IPS-NIHi7 (cell line): ENCODE data around the gene MFF.
"Not testable (repeated sequence)": the region's sequence is repeated elsewhere in the genome, so short reads cannot be mapped to it uniquely, and the experiment has no call there.

ENCODE experiments used
- DNase-seq: peaks from one replicate; pipeline ENCODE4 v3.0.0; 2012; ENCODE audit warnings: mixed read lengths; ENCODE audit errors: extremely low spot score

MFF gene

DNA sequence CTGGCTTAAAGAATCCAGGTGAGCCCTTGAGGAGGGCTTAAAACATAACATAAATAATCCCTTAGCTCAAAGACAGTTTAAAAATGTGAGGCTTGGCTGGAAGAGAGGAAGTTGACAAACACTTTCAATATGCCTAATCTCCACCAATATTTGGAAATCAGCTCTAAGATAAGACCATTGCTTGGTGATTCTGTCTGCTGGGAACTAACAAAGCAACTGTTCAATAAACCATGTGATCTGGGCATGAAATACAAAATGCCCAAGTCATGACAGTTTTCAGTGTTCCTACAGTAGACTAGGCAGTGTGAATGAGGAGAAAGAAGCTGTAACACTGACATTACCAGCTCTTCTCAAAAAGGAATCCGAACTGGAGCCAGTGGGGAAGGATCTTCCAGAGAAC lies 10.7 kb downstream of the MFF start:
- DNase-seq, result no peak

DNA sequence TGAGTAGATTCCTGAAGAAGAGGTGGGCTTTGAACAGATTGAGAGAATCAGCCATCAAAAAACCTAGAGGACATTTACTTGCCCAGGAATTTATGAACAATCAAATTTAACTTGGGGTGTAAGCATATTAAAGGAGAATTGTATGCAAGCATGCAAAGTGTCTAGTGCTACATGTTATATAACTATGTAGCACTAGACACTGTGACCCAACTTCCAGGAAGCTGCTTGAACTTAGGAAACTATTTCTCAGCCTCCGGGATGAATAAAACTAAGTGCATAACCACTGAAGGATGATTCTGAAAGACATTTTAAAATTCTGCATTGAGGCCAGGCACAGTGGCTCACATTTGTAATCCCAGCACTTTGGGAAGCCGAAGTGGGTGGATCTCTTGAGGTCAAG lies 12.4 kb downstream of the MFF start:
- no peak for DNase-seq

DNA sequence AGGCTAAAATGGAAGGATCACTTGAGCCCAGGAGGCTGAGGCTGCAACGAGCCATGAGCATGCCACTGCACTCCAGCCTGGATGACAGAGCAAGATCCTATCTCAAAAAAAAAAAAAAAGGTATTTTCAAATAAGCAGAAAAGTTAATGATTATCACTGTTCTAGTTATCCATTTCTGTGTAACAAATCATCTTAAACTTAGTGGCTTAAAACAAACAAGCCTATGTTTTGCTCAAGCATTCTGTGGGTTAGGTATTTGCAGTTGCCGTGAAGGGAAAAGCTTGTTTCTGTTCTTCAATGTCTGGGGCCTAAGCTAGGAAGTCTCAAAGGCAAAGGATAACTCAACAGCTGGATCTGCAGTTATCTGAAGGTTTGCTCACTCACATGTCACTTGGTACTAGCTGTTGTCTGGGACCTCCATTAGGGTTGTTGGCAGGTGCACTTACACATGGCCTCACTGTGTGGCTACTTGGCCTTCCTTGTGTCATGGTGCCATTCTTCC lies 14.1 kb downstream of the MFF start:
- DNase-seq, result no peak

DNA sequence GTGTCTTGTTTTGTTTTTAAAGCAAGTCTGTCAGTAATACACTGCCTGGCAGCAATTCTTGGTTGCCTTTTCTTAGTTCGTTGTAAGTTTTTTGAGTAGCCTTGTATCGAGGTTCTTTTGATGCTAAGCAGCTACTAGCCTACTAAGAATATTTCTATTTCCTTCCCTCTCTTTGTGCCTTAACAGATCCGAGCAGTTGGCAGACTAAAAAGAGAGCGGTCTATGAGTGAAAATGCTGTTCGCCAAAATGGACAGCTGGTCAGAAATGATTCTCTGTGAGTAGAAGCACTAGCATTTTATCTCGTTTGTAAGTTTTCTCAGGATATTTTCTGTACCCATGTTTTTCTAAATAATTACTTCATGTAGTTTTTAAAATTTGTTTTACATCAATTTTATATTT lies 15.1 kb downstream of the MFF start:
- no peak for DNase-seq

DNA sequence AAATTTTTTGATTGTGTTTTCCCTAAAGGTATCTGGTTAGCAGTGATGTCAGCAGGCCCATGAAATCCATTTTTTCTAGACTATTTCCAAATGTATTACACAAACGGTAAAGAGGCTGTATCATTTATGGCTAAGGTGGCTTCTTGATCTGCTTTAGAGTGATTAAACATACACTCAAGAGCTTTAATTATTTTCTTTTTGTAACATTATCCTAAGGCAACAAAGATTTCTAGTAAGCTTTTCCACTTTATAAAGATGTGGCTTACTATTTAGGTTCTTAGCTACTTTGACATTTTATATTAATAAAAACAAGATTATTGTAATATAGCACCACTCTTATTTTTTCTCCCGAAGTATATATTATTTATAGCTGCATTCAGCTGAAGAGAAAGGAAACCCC lies 16.5 kb downstream of the MFF start:
- no peak for DNase-seq

DNA sequence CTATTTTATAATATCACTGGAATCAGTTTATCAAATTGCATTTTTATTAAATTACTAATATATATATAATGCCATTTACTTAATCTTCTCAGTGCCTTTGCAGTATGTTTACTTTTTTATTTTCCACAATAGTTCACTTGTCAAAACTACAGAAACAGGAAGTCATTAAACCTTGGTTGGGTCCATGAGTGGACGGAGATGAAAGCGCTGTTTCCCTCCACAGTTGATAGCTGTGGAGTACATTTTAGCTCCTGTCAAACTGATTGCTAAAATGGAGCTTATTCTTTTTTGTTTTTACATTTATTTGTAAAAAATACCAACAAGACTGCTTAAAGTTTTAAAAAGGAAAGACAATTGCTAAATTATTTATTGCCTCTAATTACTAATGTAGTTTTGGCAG lies 19.2 kb downstream of the MFF start:
- DNase-seq, result no peak

DNA sequence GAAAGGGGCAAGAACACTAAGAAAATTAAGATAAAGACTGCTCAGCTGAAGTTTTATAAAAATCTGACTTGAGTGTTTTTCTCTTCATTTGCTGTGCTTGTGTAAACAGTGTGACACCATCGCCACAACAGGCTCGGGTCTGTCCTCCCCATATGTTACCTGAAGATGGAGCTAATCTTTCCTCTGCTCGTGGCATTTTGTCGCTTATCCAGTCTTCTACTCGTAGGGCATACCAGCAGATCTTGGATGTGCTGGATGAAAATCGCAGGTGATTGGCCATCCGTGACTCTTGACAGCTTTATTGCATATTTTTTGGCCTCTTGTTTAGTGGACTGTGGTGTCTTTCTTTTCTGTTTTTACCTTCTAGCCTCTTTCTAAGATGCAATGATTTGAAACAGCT lies 22.1 kb downstream of the MFF start:
- DNase-seq, result peak; percentile 18

DNA sequence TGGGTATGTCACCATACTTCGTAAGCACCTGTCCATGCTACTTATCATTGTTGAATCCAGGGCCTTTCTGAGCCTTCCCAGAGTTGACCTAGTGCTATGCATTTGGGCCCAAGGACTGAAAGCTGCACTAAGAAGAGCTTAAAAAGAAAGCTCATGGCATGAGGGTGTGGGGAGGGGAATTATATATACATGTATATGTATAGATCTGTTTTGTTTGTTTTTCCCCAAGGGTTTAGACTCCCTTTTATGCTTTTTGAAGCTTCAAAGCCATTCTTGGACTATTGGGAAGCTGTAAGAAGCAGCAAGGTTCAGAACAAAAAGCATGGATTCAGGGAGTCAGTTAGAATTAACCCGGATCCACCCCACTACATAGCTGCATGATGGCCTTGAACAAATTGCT lies 23.3 kb downstream of the MFF start:
- no peak for DNase-seq

DNA sequence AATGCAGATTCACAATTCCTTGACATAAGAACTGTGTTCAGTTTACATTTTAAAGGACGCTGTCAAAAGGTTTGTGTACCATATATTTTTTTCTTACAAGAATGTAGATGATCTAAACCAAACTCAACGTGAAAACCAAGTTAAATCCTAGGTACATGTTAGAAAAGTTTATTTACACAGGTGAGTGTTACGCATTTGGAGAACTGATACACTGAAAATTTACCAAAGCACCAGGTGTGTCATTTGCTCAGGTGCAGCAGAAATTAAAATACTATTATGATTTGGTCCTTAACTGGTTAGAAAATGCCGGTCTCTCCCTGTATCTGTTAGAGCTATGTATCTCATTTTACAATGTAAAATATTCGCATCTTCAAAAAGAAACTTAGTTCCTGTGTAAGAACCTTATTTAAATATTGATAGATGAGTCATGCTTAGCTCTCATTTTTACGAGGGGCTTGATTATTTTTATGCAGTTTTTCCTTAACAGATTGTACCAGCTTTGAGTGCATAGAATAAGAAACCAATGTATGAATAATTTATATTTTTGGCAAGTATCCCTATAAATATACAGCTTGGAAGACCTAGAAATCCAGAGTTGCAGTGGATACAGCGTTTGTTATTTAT lies 25.1 kb downstream of the MFF start:
- DNase-seq, result no peak

DNA sequence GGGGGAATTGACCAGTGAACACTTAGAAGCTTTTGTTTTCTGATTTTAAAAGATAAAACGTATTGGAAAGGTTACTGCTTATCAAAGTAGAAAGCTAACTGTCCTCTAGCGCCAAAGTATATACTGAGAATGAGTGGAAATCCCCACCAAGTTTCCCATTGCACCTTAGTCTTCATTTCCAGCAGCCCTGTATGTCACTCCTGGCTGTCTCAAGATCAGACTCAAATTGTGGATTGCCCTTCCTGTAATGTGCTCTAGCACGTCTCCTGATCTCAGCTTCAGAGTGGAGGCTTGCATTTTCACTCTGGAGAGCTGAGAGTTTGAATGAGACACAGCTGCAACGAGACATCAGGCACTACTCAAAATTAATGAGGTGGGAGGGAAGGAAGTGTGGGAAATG lies 26.6 kb downstream of the MFF start:
- no peak for DNase-seq

DNA sequence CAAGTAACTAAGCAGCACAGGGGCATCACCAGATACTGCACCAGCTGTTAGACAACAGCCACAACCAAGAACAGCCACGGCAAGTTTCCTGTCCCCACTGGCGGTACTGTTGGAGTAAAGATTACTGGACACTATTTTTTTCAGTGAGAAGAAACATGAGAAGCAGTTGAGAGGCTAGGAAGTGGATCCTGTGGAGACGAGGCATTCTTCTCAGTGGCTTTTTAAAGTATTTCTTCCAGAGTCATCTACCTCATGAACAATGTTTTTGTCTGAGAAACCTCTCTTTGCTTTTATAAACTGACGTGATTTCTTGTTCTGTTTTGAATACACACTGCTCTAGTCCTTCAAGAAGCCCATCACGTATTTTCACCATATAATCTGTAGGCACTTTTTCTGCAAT lies 35.3 kb downstream of the MFF start:
- DNase-seq, result no peak

DNA sequence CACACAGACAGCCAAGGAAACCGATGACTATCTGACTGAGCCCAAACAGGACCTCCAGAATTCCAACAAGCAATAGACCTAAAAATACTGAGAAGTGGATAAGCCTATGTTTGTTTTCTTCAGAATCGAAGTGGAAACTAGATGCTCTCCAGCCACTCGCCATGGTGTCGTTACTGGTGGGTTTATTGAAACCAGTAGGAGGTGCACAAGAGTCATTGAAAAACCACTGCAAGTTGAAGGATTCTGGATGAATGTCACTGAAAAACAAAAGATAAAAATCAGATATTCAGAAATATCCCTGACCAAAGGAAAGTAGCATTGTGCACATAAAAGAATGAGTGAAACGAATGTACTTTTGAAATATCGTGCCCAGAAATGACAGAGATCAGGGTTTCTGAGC lies 38.7 kb downstream of the MFF start:
- peak; percentile 35 for DNase-seq

DNA sequence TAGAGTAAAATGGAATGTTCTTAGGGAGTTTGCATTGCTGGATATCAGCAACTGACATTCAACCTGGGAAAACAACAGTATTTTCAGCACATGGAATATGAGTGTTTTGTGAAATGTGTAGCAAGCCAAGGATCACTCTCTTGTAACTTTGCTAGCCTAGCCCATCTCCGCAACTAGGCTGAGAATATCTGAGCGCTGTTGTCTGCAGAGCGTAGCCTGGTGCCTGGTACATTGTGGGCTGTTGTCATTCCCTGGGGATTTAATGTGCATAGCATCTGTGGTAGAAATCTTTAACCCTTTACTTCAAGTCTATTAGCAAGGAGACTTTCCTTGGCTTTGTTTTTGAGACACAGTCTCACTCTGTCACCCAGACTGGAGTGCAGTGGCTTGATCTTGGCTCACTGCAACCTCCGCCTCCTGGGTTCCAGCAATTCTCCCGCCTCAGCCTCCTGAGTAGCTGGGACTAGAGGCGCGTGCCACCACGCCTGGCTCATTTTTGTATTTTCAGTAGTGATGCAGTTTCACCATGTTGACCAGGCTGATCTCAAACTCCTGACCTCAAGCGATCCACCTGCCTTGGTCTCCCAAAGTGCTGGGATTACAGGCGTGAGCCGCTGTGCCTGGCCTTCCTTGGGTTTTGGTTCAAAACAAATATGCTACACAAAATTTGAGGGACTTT lies 39.7 kb downstream of the MFF start:
- DNase-seq, result not testable (repeated sequence)

DNA sequence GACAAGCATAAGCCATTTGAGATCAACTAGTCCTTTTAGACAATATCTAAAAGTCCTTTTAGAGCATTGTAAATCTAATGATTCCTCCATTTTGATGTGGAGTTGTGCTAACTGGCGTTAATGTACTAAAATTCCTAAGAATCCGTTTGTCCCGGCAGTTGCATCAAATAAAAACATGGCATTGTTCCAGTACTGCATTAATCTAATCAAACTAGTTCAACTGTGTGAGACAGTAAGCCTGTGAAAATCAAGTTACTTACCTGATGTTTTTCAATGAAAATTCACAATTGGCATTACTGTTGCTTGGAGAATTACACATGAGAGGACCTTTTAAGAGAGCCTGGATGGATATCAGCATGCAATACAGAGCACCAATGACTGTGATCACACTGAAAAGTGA lies 40.8 kb downstream of the MFF start:
- DNase-seq, result no peak

DNA sequence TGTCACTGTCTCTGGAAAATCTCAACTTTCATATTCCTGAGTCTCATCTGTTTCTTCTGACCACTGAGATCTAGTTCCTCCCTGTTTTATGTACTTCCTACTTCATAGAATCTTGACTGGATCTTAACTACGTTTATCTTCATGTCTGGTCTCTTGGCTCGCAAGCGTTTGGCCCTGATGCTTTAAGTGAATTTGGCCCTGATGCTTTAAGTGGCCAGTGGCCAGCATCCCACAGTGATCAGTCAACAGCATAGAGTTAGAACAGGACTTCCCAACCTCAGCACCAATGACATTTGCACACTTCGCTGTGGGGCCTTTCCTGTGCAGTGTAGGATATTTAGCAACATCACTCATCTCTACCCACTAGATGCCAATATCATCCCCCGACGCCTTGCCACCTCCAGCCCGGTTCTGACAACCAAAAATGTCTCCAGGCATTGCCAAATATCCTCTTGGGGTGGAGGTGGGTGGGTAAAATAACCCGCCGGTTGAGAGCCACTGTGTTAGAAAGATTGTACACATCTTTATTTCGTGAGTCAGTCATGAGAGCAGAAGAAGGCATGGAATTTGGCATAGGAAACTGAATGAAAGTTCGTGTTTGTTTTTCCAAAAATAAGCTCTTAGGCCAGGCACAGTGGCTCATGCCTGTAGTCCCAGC lies 41.8 kb downstream of the MFF start:
- DNase-seq, result no peak

DNA sequence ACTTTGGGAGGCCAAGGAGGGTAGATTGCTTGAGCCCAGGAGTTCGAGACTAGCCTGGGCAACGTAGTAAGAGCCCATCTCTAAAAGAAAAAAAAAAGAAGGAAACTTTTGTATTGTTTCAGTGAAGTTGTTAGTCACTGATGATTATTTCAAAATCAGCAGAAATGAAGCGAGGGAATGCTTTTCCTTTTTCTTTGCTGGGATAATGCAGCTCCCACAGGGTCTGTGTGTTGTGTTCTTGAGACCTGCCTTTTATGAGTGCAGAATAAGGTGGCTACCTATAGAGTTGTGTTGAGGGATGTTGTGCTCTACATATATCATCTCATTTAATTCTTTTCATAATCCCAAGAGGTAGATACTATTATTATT lies 42.4 kb downstream of the MFF start:
- DNase-seq, result no peak

DNA sequence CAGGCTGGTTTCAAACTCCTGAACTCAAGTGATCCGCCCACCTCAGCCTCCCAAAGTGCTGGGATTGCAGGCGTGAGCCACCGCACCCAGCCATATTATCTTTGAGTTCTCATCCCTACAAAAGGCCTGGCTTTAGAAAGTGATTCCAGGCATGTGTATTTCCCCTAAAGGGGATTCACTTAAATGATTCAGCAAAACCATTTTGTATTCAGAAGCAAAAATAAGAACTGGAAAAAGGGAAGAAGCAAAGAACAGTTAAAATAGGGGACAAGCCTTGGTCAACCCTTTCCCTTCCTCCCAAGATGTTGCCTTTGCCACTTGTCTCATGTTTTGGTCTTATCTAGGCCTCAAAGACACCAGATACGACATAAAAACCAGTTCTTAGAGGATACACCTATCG lies 43.5 kb downstream of the MFF start:
- DNase-seq, result no peak

DNA sequence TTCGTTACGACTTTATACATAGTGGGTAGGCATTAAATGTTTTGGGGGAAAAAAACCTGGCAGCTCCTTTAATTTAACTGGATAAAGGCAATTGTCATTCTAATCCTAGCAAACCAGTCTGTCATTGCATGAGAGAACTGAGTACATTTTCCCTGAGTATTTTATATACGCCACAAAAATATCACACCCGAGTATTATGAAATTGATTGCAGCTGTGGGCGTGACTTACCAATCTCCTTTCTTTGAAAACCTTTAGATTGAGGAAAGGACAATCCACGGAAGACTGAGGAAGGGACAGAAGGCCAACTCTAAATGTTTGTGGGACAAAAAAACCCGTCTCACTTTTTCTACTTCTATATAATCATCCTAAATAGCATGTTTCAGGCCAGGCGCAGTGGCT lies 45.0 kb downstream of the MFF start:
- DNase-seq, result no peak

DNA sequence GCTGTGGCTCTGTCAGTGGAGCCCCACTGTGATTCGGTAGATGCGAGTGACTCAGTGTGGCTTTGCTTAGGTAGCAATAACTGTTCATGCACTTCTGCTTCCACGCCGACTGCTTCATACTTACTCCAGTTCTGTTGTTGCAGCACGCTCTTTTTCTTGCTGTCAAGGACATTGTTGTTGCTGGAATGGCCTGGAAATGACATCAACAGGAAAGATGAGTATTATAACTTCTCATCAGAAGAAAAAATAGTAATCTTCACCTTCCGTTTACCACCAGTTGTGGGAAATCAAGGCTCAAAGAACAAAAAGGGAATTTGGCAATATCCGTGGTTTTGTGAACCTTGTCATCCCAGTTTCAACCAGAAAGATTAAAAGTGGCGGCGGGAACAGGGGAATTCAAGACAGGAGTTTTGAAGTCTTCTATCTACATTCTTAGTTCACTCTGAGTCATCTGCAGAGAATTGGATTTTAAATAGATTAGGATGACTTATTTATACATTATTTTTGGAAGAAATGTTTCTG lies 45.8 kb downstream of the MFF start:
- no peak for DNase-seq

DNA sequence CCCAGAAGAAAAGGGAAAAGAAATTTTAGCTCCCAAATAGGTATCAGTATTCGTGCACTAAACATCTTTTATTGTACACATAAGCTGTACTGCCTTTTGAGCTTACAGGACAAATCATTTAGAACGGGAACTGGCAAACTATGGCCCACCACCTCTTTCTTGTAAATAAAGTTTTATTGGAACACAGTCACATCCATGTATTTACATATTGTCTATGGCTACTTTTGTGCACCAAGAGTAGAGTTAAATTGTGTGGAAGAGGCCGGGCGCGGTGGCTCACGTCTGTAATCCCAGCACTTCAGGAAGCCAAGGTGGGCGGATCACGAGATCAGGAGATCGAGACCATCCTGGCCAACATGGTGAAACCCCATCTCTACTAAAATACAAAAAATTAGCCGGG lies 48.3 kb downstream of the MFF start:
- no peak for DNase-seq

DNA sequence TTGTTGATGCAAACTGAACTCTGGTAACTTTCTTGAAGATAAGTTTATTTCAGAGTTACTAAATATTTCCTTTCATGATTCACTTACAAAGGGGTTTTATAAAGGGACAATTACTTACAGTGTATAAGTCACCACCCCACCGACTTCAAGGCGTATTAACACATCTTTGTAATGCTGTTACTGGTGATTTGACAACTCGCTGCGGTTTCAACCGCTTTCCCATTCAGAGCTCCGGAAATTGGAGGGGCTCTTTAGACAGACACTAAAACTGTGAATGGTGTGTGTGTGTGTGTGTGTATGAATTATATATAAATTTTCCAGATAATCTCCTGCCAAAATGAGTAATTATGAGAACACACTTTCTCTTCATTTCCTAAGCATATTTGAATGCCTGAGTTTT lies 49.1 kb downstream of the MFF start:
- DNase-seq, result no peak

DNA sequence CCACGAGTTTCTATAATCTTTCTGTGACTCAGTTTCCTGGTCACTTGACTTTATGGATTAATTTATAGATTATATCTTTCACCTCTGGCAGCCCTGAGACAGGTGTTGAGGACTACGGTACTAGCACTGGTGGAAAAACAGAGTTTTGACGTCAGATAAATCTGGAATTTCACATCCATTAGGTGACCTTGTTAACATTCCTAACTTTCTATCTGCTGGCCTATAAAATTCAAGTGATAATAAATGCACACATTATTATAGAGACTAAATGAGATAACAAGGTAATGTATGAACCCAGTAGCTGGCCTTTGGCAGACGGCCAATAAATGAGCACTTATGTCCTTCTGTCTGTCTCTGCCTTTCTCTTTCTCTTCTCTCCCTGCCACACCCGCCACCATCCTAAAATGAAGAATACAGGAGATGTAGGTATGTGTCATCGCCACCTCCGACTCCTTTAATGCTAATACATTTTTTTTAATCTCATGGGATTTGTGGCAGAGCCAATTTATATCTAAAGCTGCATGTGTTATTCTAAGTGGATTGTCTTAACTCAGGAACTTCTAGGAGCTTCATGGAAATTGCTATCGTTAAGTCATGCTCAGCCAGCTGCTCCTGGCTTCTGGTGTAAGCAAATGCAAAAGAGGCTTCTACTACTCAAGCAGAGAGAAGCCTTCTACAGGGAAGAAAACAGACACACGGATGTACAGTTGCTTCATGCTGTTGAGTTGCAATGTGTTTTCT lies 51.8 kb downstream of the MFF start:
- DNase-seq, result no peak
